IMR-90 (cell line): ENCODE results near the gene CCNQ. TPM values are rescaled to one million over a fixed set of nuclear protein-coding genes. Genes with fewer than 3 reads are reported as not detected.

Experiments used
- ATAC-seq: fragments of 200-7000 bp; cut with Tn5 transposase; 2 replicates; pipeline ENCODE4 v1.9.1; 2020; ENCODE audit warnings: low read depth, mild to moderate bottlenecking, moderate library complexity
- BruUV-seq: library from RNA; stranded (reverse); fragments of 400-500 nt; replicated peaks from 2 replicates; lab custom pipeline; 2021; lab: Mats Ljungman, UMichigan
- CTCF ChIA-PET: fragments of 300-600 bp; formaldehyde crosslinking; extraction: SDS; loops from one replicate; lab custom pipeline; 2021; ENCODE audit warnings: antibody characterized with exemption; lab: Yijun Ruan, JAX
- POLR2A ChIA-PET: fragments of 300-600 bp; sonication (Branson Sonifier 250); formaldehyde crosslinking; loops from one replicate; lab custom pipeline; 2022; ENCODE audit warnings: antibody characterized with exemption; ENCODE audit not compliant: unreplicated experiment; lab: Charles Lee
- DNase-seq: peaks from one replicate; pipeline ENCODE4 v3.0.0; 2013
- H2AFZ ChIP-seq: replicated peaks from 2 replicates; pipeline ENCODE3; 2013; ENCODE audit warnings: low read length, mild to moderate bottlenecking; ENCODE audit not compliant: poor library complexity
- H2AK5ac ChIP-seq: 2 replicates; pipeline ENCODE4 v1.6.1; 2013; ENCODE audit warnings: low read depth, low read length, inconsistent platforms
- H2AK9ac ChIP-seq: replicated peaks from 2 replicates; pipeline ENCODE3; 2013; ENCODE audit warnings: mild to moderate bottlenecking, low read depth, low read length, moderate library complexity; ENCODE audit not compliant: poor library complexity
- H2BK120ac ChIP-seq: 2 replicates; pipeline ENCODE4 v1.6.1; 2013; ENCODE audit warnings: low read depth, low read length, inconsistent platforms
- H2BK15ac ChIP-seq: 3 replicates; pipeline ENCODE4 v1.6.1; 2013; ENCODE audit warnings: low read depth, low read length, inconsistent platforms
- H2BK20ac ChIP-seq: 2 replicates; pipeline ENCODE4 v1.6.1; 2013; ENCODE audit warnings: low read depth, mild to moderate bottlenecking, inconsistent platforms, low read length, moderate library complexity
- H2BK5ac ChIP-seq: 2 replicates; pipeline ENCODE4 v1.6.1; 2013; ENCODE audit warnings: mild to moderate bottlenecking, low read depth, low read length, inconsistent platforms; ENCODE audit not compliant: poor library complexity, severe bottlenecking
- H3K14ac ChIP-seq: replicated peaks from 2 replicates; pipeline ENCODE4 v1.6.1; 2013; ENCODE audit warnings: low read depth, low read length, inconsistent platforms
- H3K18ac ChIP-seq: 2 replicates; pipeline ENCODE4 v1.6.1; 2013; ENCODE audit warnings: low read depth, low read length, control low read depth
- H3K23ac ChIP-seq: 2 replicates; pipeline ENCODE4 v1.6.1; 2013; ENCODE audit warnings: low read depth, low read length, inconsistent platforms
- H3K27ac ChIP-seq: 2 replicates; pipeline ENCODE4 v1.5.1; 2013; ENCODE audit warnings: mild to moderate bottlenecking, control low read depth, low read length; ENCODE audit not compliant: insufficient read depth
- H3K27me3 ChIP-seq: 2 replicates; pipeline ENCODE4 v1.6.1; 2013; ENCODE audit warnings: low read length; ENCODE audit not compliant: control insufficient read depth, insufficient read depth
- H3K36me3 ChIP-seq: 2 replicates; pipeline ENCODE4 v1.6.1; 2013; ENCODE audit warnings: low read length, mixed read lengths; ENCODE audit not compliant: control insufficient read depth, insufficient read depth
- H3K4ac ChIP-seq: 2 replicates; pipeline ENCODE4 v1.6.1; 2013; ENCODE audit warnings: low read depth, low read length, inconsistent platforms
- H3K4me1 ChIP-seq: 2 replicates; pipeline ENCODE4 v1.6.1; 2013; ENCODE audit warnings: low read length, mixed read lengths; ENCODE audit not compliant: control insufficient read depth, insufficient read depth
- H3K4me2 ChIP-seq: 2 replicates; pipeline ENCODE4 v1.6.1; 2013; ENCODE audit warnings: low read depth, mild to moderate bottlenecking, control low read depth, low read length, moderate library complexity
- H3K4me3 ChIP-seq: 2 replicates; pipeline ENCODE4 v1.5.1; 2013; ENCODE audit warnings: low read depth, mild to moderate bottlenecking, control low read depth, low read length, moderate library complexity; ENCODE audit not compliant: insufficient read depth
- H3K56ac ChIP-seq: 2 replicates; pipeline ENCODE4 v1.6.1; 2013; ENCODE audit warnings: low read length, inconsistent platforms; ENCODE audit not compliant: insufficient read depth; ENCODE audit errors: extremely low read depth
- H3K79me1 ChIP-seq, 2 experiments: 2 replicates each; pipeline ENCODE4 v1.6.1; 2013; ENCODE audit warnings: low read length in 2 of 2, inconsistent platforms in 1 of 2, low read depth in 1 of 2
- H3K9ac ChIP-seq: 2 replicates; pipeline ENCODE4 v1.6.1; 2013; ENCODE audit warnings: low read depth, low read length, control low read depth
- H3K9me1 ChIP-seq: 2 replicates; pipeline ENCODE4 v1.6.1; 2013; ENCODE audit warnings: low read length, inconsistent platforms; ENCODE audit not compliant: insufficient read depth
- H3K9me3 ChIP-seq: 2 replicates; pipeline ENCODE4 v1.6.1; 2013; ENCODE audit warnings: low read length; ENCODE audit not compliant: control insufficient read depth, insufficient read depth
- H4K20me1 ChIP-seq: 2 replicates; pipeline ENCODE4 v1.6.1; 2013; ENCODE audit warnings: low read length, inconsistent platforms; ENCODE audit not compliant: insufficient read depth
- H4K5ac ChIP-seq: 2 replicates; pipeline ENCODE4 v1.6.1; 2013; ENCODE audit warnings: mild to moderate bottlenecking, low read depth, low read length, control low read depth
- H4K8ac ChIP-seq, 2 experiments: 2 replicates each; pipeline ENCODE4 v1.6.1; 2013; ENCODE audit warnings: low read depth in 2 of 2, low read length in 2 of 2, control low read depth in 1 of 2, inconsistent platforms in 1 of 2
- H4K91ac ChIP-seq: 2 replicates; pipeline ENCODE4 v1.6.1; 2013; ENCODE audit warnings: low read depth, low read length, inconsistent platforms; ENCODE audit not compliant: insufficient read depth
- CHD1 ChIP-seq: IDR thresholded peaks from 2 replicates; pipeline ENCODE4 v1.6.1; 2012; ENCODE audit warnings: low read depth, low read length, improper control_type of control experiment
- ELK1 ChIP-seq: fragments of 150-350 bp; IDR thresholded peaks from 2 replicates; pipeline ENCODE4 v1.6.1; 2016; ENCODE audit warnings: low read depth, mild to moderate bottlenecking, low read length, moderate library complexity, borderline replicate concordance
- NFE2L2 ChIP-seq: fragments of 150-350 bp; IDR thresholded peaks from 2 replicates; pipeline ENCODE4 v1.6.1; 2016; ENCODE audit warnings: low read depth, mild to moderate bottlenecking, low read length
- POLR2A ChIP-seq: IDR thresholded peaks from 2 replicates; pipeline ENCODE4 v1.6.1; 2012; ENCODE audit warnings: mild to moderate bottlenecking, low read depth, low read length
- SMC3 ChIP-seq: fragments of 150-350 bp; IDR thresholded peaks from 2 replicates; pipeline ENCODE4 v1.6.1; 2016; ENCODE audit warnings: low read depth, mild to moderate bottlenecking, antibody characterized with exemption, low read length, moderate library complexity
- WGBS, 2 experiments: methylation state at CpG; one replicate each; pipeline versions ENCODE4 v1.1.5 to v1.1.7; 2013; ENCODE audit warnings: missing lambda C conversion rate in 2 of 2; ENCODE audit not compliant: insufficient read length in 1 of 2; ENCODE audit errors: extremely low coverage in 2 of 2; 5-methylcytosine and 5-hydroxymethylcytosine counted together
- dilution Hi-C: fragments of 300-500 bp; cut with HindIII; formaldehyde crosslinking; loops from one replicate; pipeline ENCODE4 v1.14.3; 2018; ENCODE audit warnings: low sequenced_read_pairs; ENCODE audit not compliant: unreplicated experiment
- in situ Hi-C: fragments of 300-500 bp; cut with MboI; formaldehyde crosslinking; loops from 3 replicates; pipeline ENCODE4 v1.14.3; 2019; ENCODE audit warnings: low sequenced_read_pairs, inconsistent platforms, mixed read lengths
- intact Hi-C: fragments of 100-400 bp; cut with micrococcal nuclease; formaldehyde crosslinking; loops from 2 replicates; pipeline ENCODE4 v1.10.0; 2022
- polyA plus RNA-seq, 3 experiments: library from polyadenylated mRNA; depleted of rRNA; stranded (reverse); fragments of >200 nt; gene quantifications; 2 replicates each; pipeline ENCODE4 v1.2.3, GENCODE V29; 2012; ENCODE audit warnings: low replicate concordance in 1 of 3
- total RNA-seq: library from RNA; depleted of rRNA; stranded (reverse); fragments of >200 nt; gene quantifications from 2 replicates; pipeline ENCODE4 v1.2.3, GENCODE V29; 2012

Gene CCNQ
- total and polyA plus RNA-seq, 2 of the 4 experiments (the other 2 are of a cell fraction), result 27.6 to 35.2 TPM

GRCh38 chrX:153544727-153545126 lies 54.2 kb downstream of the CCNQ start:
- Histone ChIP-seq H2BK15ac (no peak overlapping the region), H3K4me2 (no peak overlapping the region), H2AK5ac (no peak overlapping the region), H2BK20ac (no peak overlapping the region), H4K5ac (no peak overlapping the region), H3K27me3 (peaks cover 5% of the 10 kb centered on the region; the same call in 1 of the 2 replicates), H3K4me1 (no peaks in the 10 kb centered on the region), H3K9me1 (no peaks in the 10 kb centered on the region), H3K9me3 (no peaks in the 10 kb centered on the region), H3K79me1 (no peaks in the 10 kb centered on the region), H3K56ac (no peak overlapping the region), H4K20me1 (no peaks in the 10 kb centered on the region), H4K8ac (no peak overlapping the region), H2AK9ac (no peak overlapping the region), H3K23ac (no peak overlapping the region), H2AFZ (no peak overlapping the region), H3K18ac (no peak overlapping the region), H2BK5ac (no peak overlapping the region), H3K36me3 (no peaks in the 10 kb centered on the region), H2BK120ac (no peak overlapping the region), H3K27ac (no peak overlapping the region), H3K9ac (no peak overlapping the region), H3K14ac (no peak overlapping the region), H3K4me3 (no peak overlapping the region), H4K91ac (no peak overlapping the region), H3K4ac (no peak overlapping the region)
- TF ChIP-seq SMC3, result no peak
- no peak for TF ChIP-seq CHD1
- no peak for TF ChIP-seq POLR2A
- no peak for TF ChIP-seq ELK1
- TF ChIP-seq NFE2L2, result no peak
- CTCF ChIA-PET, result no interaction called here
- DNase-seq (no peak), ATAC-seq (no peak)
- intact Hi-C loops, result no loop called here
- BruUV-seq, result no TSS peak
- WGBS, 2 experiments, result 20% methylated on average over 1 of the region's 8 CpGs; no CpG with 5 or more reads in 1 of the 2 experiments
- in situ Hi-C loops, result no loop called here
- POLR2A ChIA-PET, result no interaction called here
- dilution Hi-C loops, result no loop called here
